HCT116 (cell line): Measurements from ENCODE around the gene OAT. TPM values are rescaled to one million over a fixed set of nuclear protein-coding genes. Genes with fewer than 3 reads are reported as not detected.

Experiments used
- ATAC-seq: fragments of 200-7000 bp; cut with Tn5 transposase; 2 replicates; pipeline ENCODE4 v1.9.1; 2020; ENCODE audit warnings: mild to moderate bottlenecking, moderate library complexity
- BruUV-seq: library from RNA; stranded (reverse); fragments of 400-500 nt; replicated peaks from 2 replicates; lab custom pipeline; 2021; lab: Mats Ljungman, UMichigan
- CTCF ChIA-PET: fragments of 300-600 bp; sonication (Branson Sonifier 250); formaldehyde crosslinking; loops from one replicate; lab custom pipeline; 2021; ENCODE audit warnings: antibody characterized with exemption; lab: Charles Lee
- POLR2A ChIA-PET: fragments of 300-600, 350-600 bp; sonication (Branson Sonifier 250); formaldehyde crosslinking; loops from one replicate; lab custom pipeline; 2021; ENCODE audit warnings: antibody characterized with exemption; lab: Charles Lee
- RAD21 ChIA-PET, 2 experiments: fragments of 300-600 bp; sonication (Branson Sonifier 250); formaldehyde crosslinking; loops; one replicate each; lab custom pipeline; 2023; ENCODE audit warnings: low total read pairs in 2 of 2; ENCODE audit not compliant: uncharacterized antibody in 2 of 2, unreplicated experiment in 2 of 2, low non-redundant PET in 1 of 2; lab: Charles Lee
- DNase-seq: peaks from one replicate; pipeline ENCODE4 v3.0.0-alpha.2; 2010; ENCODE audit warnings: low read depth, low spot score
- H2AFZ ChIP-seq: fragments of 200-600 bp; shearing (Covaris generic), sonication (generic); 2 replicates; pipeline ENCODE4 v1.6.1; 2017; ENCODE audit warnings: low read depth, mixed run types, mixed read lengths, antibody characterized with exemption, low read length; ENCODE audit not compliant: poor library complexity, severe bottlenecking
- H3K27ac ChIP-seq: 2 replicates; pipeline ENCODE4 v1.5.1; 2012; ENCODE audit warnings: low read depth, low read length
- H3K27me3 ChIP-seq: fragments of 200-600 bp; sonication (generic); 2 replicates; pipeline ENCODE4 v1.6.1; 2016; ENCODE audit warnings: mixed run types, low read length, mixed read lengths; ENCODE audit not compliant: insufficient read depth
- H3K36me3 ChIP-seq, 2 experiments: fragments of 200-500 bp in 1 of 2; fragments of 200-600 bp in 1 of 2; sonication (Bioruptor generic) in 1 of 2; sonication (generic) in 1 of 2; 2 replicates each; pipeline versions ENCODE4 v1.5.1 to v1.6.1; 2014 to 2016; ENCODE audit warnings: low read length in 2 of 2, inconsistent platforms in 1 of 2, mixed read lengths in 1 of 2, mixed run types in 1 of 2; ENCODE audit not compliant: insufficient read depth in 2 of 2, control insufficient read depth in 1 of 2
- H3K4me1 ChIP-seq, 2 experiments: fragments of 200-600 bp in 1 of 2; sonication (generic) in 1 of 2; 2 replicates each; pipeline versions ENCODE4 v1.5.1 to v1.6.1; 2012 to 2017; ENCODE audit warnings: low read length in 2 of 2, inconsistent platforms in 1 of 2, mild to moderate bottlenecking in 1 of 2, mixed read lengths in 1 of 2, mixed run types in 1 of 2, moderate library complexity in 1 of 2; ENCODE audit not compliant: insufficient read depth in 2 of 2, control insufficient read depth in 1 of 2
- H3K4me2 ChIP-seq: fragments of 200-600 bp; sonication (generic); 2 replicates; pipeline ENCODE4 v1.6.1; 2017; ENCODE audit warnings: mixed run types, low read length, mixed read lengths
- H3K4me3 ChIP-seq, 2 experiments: fragments of 200-600 bp in 1 of 2; sonication (generic) in 1 of 2; replicated peaks in 1 of 2; 2 replicates each; pipeline ENCODE4 v1.5.1; 2011 to 2016; ENCODE audit warnings: low read length in 2 of 2, control low read depth in 1 of 2, low read depth in 1 of 2, mild to moderate bottlenecking in 1 of 2, mixed read lengths in 1 of 2, mixed run types in 1 of 2
- H3K79me2 ChIP-seq: fragments of 200-600 bp; sonication (generic); 2 replicates; pipeline ENCODE4 v1.6.1; 2017; ENCODE audit warnings: mild to moderate bottlenecking, mixed run types, low read length, moderate library complexity, mixed read lengths; ENCODE audit not compliant: insufficient read depth
- H3K9ac ChIP-seq: fragments of 200-600 bp; sonication (generic); 2 replicates; pipeline ENCODE4 v1.6.1; 2016; ENCODE audit warnings: low read length, mixed read lengths
- H3K9me2 ChIP-seq: fragments of 200-600 bp; sonication (generic), shearing (Covaris generic); 2 replicates; pipeline ENCODE4 v1.6.1; 2017; ENCODE audit warnings: mixed run types, mild to moderate bottlenecking, moderate library complexity; ENCODE audit not compliant: insufficient read depth
- H3K9me3 ChIP-seq, 2 experiments: fragments of 200-500 bp in 1 of 2; fragments of 200-600 bp in 1 of 2; sonication (Bioruptor generic) in 1 of 2; sonication (generic) in 1 of 2; 2 replicates each; pipeline ENCODE4 v1.6.1; 2014 to 2017; ENCODE audit warnings: low read length in 2 of 2, mixed read lengths in 2 of 2, inconsistent platforms in 1 of 2, low read depth in 1 of 2, mild to moderate bottlenecking in 1 of 2, mixed run types in 1 of 2, moderate library complexity in 1 of 2; ENCODE audit not compliant: control insufficient read depth in 1 of 2, insufficient read depth in 1 of 2
- H4K20me1 ChIP-seq: fragments of 200-600 bp; sonication (generic), shearing (Covaris generic); 2 replicates; pipeline ENCODE4 v1.6.1; 2017; ENCODE audit warnings: mixed run types, mild to moderate bottlenecking, moderate library complexity; ENCODE audit not compliant: insufficient read depth
- CBX3 ChIP-seq: IDR thresholded peaks from 2 replicates; pipeline ENCODE4 v1.6.1; 2012; ENCODE audit warnings: low read depth
- CEBPB ChIP-seq: IDR thresholded peaks from 2 replicates; pipeline ENCODE4 v1.6.1; 2012; ENCODE audit warnings: low read depth
- EGR1 ChIP-seq: IDR thresholded peaks from 2 replicates; pipeline ENCODE4 v1.6.1; 2012; ENCODE audit warnings: low read depth
- ELF1 ChIP-seq: IDR thresholded peaks from 2 replicates; pipeline ENCODE4 v1.6.1; 2012; ENCODE audit warnings: low read depth, borderline replicate concordance
- EZH2 ChIP-seq: fragments of 200-600 bp; sonication (generic); IDR thresholded peaks from 2 replicates; pipeline ENCODE4 v1.6.1; 2017; ENCODE audit warnings: antibody characterized with exemption, mixed run types
- EZH2phosphoT487 ChIP-seq: fragments of 200-600 bp; IDR thresholded peaks from 2 replicates; pipeline ENCODE4 v1.6.1; 2018; ENCODE audit warnings: antibody characterized with exemption, borderline replicate concordance
- FOSL1 ChIP-seq: IDR thresholded peaks from 2 replicates; pipeline ENCODE4 v1.6.1; 2012; ENCODE audit warnings: low read depth
- JUND ChIP-seq: IDR thresholded peaks from 2 replicates; pipeline ENCODE4 v1.6.1; 2012
- MAX ChIP-seq: IDR thresholded peaks from 2 replicates; pipeline ENCODE4 v1.6.1; 2012
- POLR2A ChIP-seq: IDR thresholded peaks from 2 replicates; pipeline ENCODE4 v1.7.0; 2011; ENCODE audit warnings: borderline replicate concordance; ENCODE audit not compliant: insufficient read depth, insufficient read length; ENCODE audit errors: extremely low read depth
- POLR2AphosphoS5 ChIP-seq: IDR thresholded peaks from 2 replicates; pipeline ENCODE4 v1.6.1; 2011; ENCODE audit warnings: mild to moderate bottlenecking, low read depth, low read length, moderate library complexity
- RAD21 ChIP-seq: IDR thresholded peaks from 2 replicates; pipeline ENCODE4 v1.6.1; 2012; ENCODE audit warnings: low read depth, mild to moderate bottlenecking
- REST ChIP-seq: IDR thresholded peaks from 2 replicates; pipeline ENCODE4 v1.6.1; 2012; ENCODE audit warnings: low read depth
- SIN3A ChIP-seq: IDR thresholded peaks from 2 replicates; pipeline ENCODE4 v1.6.1; 2012; ENCODE audit warnings: low read depth
- SRF ChIP-seq: IDR thresholded peaks from 2 replicates; pipeline ENCODE4 v1.6.1; 2012; ENCODE audit warnings: low read depth
- TCF7L2 ChIP-seq: IDR thresholded peaks from 2 replicates; pipeline ENCODE4 v1.7.0; 2011; ENCODE audit warnings: borderline replicate concordance, inconsistent platforms; ENCODE audit not compliant: insufficient read depth, insufficient read length; ENCODE audit errors: extremely low read depth
- YY1 ChIP-seq: IDR thresholded peaks from 2 replicates; pipeline ENCODE4 v1.6.1; 2011; ENCODE audit warnings: low read length, low read depth, moderate library complexity, mild to moderate bottlenecking; ENCODE audit not compliant: insufficient replicate concordance; ENCODE audit errors: extremely low read depth
- ZFX ChIP-seq: fragments of 450-650 bp; IDR thresholded peaks from 2 replicates; pipeline ENCODE4 v1.6.1; 2017
- ZNF274 ChIP-seq: fragments of 200-500 bp; sonication (Bioruptor generic); IDR thresholded peaks from 2 replicates; pipeline ENCODE4 v1.6.1; 2014; ENCODE audit warnings: mild to moderate bottlenecking, low read depth, low read length, inconsistent platforms
- intact Hi-C: fragments of 100-400 bp; cut with micrococcal nuclease; formaldehyde crosslinking; loops from 2 replicates; pipeline ENCODE4 v1.10.0; 2022
- total RNA-seq: library from RNA; stranded (reverse); gene quantifications from one replicate; pipeline ENCODE4 v1.2.1, GENCODE V29; 2021; ENCODE audit not compliant: unreplicated experiment
- TF ChIP-seq, protein P1 (sequence below): IDR thresholded peaks from 2 replicates; pipeline ENCODE4 v1.6.1; 2012

The OAT gene
- total RNA-seq, 1 experiment from 2014 or later: 133 TPM

- TF ChIP-seq REST (no peak), MAX (peak; percentile 79), CEBPB (no peak), RAD21 (no peak), CBX3 (no peak), EGR1 (no peak), YY1 (peak; percentile 27), POLR2A (peak; percentile 99)
- TF ChIP-seq, all 23 proteins: peak for 10
Observed at GRCh38 chr10:124418726-124419501, at the start of gene OAT (continued).

- intact Hi-C loops: no loop called here
- BruUV-seq: no TSS peak
- peaks cover 0 to 16% of the 10 kb centered on the region in 2 experiments; a peak in 2 of 4 replicates for H3K4me1 ChIP-seq
- H3K36me3 ChIP-seq: no peaks in the 10 kb centered on the region
- ChIA-PET RAD21 (no interaction called here), POLR2A (no interaction called here), CTCF (no interaction called here)
- H3K27ac ChIP-seq: no peak overlapping the region
- no peak overlapping the region for H3K4me3 ChIP-seq
- H3K4me2 ChIP-seq: no peak overlapping the region
- H3K27me3 ChIP-seq: no peaks in the 10 kb centered on the region
- H3K9me2 ChIP-seq: no peaks in the 10 kb centered on the region
- no peak overlapping the region for H2AFZ ChIP-seq
- DNase-seq (no peak), ATAC-seq (no peak)
- H3K79me2 ChIP-seq: peaks cover 5% of the 10 kb centered on the region; the same call in 1 of the 2 replicates
- H4K20me1 ChIP-seq: no peaks in the 10 kb centered on the region
- no peak overlapping the region for H3K9ac ChIP-seq
- H3K9me3 ChIP-seq: no peaks in the 10 kb centered on the region
- TF ChIP-seq EZH2 (no peak), TCF7L2 (no peak), ZFX (no peak), ELF1 (no peak), ZNF274 (no peak), EZH2phosphoT487 (no peak), JUND (no peak), MAX (no peak), FOSL1 (no peak), SRF (no peak), EGR1 (no peak), SIN3A (no peak), POLR2AphosphoS5 (no peak), POLR2A (no peak)
- TF ChIP-seq, protein P1, sequence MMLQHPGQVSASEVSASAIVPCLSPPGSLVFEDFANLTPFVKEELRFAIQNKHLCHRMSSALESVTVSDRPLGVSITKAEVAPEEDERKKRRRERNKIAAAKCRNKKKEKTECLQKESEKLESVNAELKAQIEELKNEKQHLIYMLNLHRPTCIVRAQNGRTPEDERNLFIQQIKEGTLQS: no peak
Observed at GRCh38 chr10:124467165-124467564, 48.4 kb upstream of the OAT start.
